Measurements from ENCODE around the gene RHBDL3. TPM values are rescaled to one million over a fixed set of nuclear protein-coding genes. Genes with fewer than 3 reads are reported as not detected.

Gene RHBDL3
- total and polyA plus RNA-seq, 10 of the 15 experiments (the other 5 are each of a cell fraction or from before 2014, with no cell fraction given), result 0.04 to 0.24 (median 0.04) TPM; not detected in 5

DNA sequence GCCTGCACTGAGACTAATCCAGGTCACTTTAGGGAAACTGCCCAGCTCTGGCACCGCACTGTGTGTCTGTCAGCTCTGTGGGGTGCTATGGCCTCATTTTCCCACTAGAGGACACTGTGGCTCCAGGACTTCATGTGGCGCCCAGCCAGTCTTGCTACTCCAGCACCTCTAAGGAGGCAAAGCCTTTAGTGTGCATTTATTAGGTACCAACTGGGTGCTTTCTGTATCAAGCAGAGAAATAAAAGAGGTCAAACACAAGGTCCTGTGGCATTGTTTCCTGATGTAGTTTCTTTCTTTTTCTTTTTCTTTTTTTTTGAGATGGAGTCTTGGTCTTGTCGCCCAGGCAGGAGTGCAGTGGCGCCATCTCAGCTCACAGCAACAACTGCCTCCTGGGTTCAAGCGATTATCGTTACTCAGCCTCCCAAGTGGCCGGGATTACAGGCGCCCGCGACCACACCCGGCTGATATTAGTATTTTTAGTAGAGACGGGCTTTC, 12.5 kb upstream of the RHBDL3 start:
- FAIRE-seq, result no peak
- DNase-seq (ENCODE audit: low read depth, low spot score), result no peak
- POLR2A ChIA-PET, result interaction anchor here (0.5 kb wide), 1 partner anchor 197 kb away, joined by 3 read pairs; no protein-coding TSS in a partner anchor
- TF ChIP-seq, protein P1, sequence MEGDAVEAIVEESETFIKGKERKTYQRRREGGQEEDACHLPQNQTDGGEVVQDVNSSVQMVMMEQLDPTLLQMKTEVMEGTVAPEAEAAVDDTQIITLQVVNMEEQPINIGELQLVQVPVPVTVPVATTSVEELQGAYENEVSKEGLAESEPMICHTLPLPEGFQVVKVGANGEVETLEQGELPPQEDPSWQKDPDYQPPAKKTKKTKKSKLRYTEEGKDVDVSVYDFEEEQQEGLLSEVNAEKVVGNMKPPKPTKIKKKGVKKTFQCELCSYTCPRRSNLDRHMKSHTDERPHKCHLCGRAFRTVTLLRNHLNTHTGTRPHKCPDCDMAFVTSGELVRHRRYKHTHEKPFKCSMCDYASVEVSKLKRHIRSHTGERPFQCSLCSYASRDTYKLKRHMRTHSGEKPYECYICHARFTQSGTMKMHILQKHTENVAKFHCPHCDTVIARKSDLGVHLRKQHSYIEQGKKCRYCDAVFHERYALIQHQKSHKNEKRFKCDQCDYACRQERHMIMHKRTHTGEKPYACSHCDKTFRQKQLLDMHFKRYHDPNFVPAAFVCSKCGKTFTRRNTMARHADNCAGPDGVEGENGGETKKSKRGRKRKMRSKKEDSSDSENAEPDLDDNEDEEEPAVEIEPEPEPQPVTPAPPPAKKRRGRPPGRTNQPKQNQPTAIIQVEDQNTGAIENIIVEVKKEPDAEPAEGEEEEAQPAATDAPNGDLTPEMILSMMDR (IDR thresholded peaks at IDR 0.05 in 2 of 3, conservative IDR thresholded peaks at IDR 0.05 in 1 of 3; ENCODE audit: control insufficient read depth in 2 of 3, extremely low read depth in 1 of 3, insufficient read depth in 1 of 3, low read depth in 3 of 3, low read length in 3 of 3), result peak; percentile 98 to 99 (median 99); a peak in 5 of 6 replicates
- 0 out of 2 replicates have a peak, but pooled peaks have one; percentile 81 for TF ChIP-seq WRNIP1 (IDR thresholded peaks at IDR 0.05; ENCODE audit: borderline replicate concordance, low read depth, low read length)
- peak; percentile 97 for TF ChIP-seq SMC3 (IDR thresholded peaks at IDR 0.05; ENCODE audit: borderline replicate concordance, low read length)
- TF ChIP-seq, protein P2, sequence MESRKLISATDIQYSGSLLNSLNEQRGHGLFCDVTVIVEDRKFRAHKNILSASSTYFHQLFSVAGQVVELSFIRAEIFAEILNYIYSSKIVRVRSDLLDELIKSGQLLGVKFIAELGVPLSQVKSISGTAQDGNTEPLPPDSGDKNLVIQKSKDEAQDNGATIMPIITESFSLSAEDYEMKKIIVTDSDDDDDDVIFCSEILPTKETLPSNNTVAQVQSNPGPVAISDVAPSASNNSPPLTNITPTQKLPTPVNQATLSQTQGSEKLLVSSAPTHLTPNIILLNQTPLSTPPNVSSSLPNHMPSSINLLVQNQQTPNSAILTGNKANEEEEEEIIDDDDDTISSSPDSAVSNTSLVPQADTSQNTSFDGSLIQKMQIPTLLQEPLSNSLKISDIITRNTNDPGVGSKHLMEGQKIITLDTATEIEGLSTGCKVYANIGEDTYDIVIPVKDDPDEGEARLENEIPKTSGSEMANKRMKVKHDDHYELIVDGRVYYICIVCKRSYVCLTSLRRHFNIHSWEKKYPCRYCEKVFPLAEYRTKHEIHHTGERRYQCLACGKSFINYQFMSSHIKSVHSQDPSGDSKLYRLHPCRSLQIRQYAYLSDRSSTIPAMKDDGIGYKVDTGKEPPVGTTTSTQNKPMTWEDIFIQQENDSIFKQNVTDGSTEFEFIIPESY (IDR thresholded peaks at IDR 0.05), result 0 out of 2 replicates have a peak, but pooled peaks have one; percentile 14
- no peak for TF ChIP-seq ESRRA (IDR thresholded peaks at IDR 0.05; ENCODE audit: low read length)
- 0 out of 2 replicates have a peak, but pooled peaks have one; percentile 13 for TF ChIP-seq MEF2A (IDR thresholded peaks at IDR 0.05; ENCODE audit: insufficient read depth, low read depth, low read length)
- TF ChIP-seq, protein P3, sequence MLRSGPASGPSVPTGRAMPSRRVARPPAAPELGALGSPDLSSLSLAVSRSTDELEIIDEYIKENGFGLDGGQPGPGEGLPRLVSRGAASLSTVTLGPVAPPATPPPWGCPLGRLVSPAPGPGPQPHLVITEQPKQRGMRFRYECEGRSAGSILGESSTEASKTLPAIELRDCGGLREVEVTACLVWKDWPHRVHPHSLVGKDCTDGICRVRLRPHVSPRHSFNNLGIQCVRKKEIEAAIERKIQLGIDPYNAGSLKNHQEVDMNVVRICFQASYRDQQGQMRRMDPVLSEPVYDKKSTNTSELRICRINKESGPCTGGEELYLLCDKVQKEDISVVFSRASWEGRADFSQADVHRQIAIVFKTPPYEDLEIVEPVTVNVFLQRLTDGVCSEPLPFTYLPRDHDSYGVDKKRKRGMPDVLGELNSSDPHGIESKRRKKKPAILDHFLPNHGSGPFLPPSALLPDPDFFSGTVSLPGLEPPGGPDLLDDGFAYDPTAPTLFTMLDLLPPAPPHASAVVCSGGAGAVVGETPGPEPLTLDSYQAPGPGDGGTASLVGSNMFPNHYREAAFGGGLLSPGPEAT (IDR thresholded peaks at IDR 0.05; ENCODE audit: low read depth), result no peak
- peak; percentile 93 for TF ChIP-seq RAD21 (IDR thresholded peaks at IDR 0.05; ENCODE audit: insufficient read depth, low read depth, low read length)
- TF ChIP-seq TARDBP (IDR thresholded peaks at IDR 0.05; ENCODE audit: borderline replicate concordance), result no peak
- TF ChIP-seq TBL1XR1 (IDR thresholded peaks at IDR 0.05; ENCODE audit: low read depth, low read length), result 0 out of 2 replicates have a peak, but pooled peaks have one; percentile 24
- TF ChIP-seq CBFB (IDR thresholded peaks at IDR 0.05; ENCODE audit: low read depth), result no peak
- peak in 1 of 2 experiments; percentile 41; a peak in 1 of 4 replicates for TF ChIP-seq BHLHE40 (IDR thresholded peaks at IDR 0.05; ENCODE audit: borderline replicate concordance in 1 of 2, low read depth in 2 of 2, low read length in 1 of 2)
- TF ChIP-seq NBN (IDR thresholded peaks at IDR 0.05), result 0 out of 2 replicates have a peak, but pooled peaks have one; percentile 26
- TF ChIP-seq YY1 (IDR thresholded peaks at IDR 0.05; ENCODE audit: low read depth, low read length), result peak; percentile 76
- TF ChIP-seq POU2F2 (IDR thresholded peaks at IDR 0.05; ENCODE audit: borderline replicate concordance, low read depth, low read length), result peak; percentile 37; the same call in 1 of the 3 replicates
- TF ChIP-seq, protein P4, sequence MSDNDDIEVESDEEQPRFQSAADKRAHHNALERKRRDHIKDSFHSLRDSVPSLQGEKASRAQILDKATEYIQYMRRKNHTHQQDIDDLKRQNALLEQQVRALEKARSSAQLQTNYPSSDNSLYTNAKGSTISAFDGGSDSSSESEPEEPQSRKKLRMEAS (IDR thresholded peaks at IDR 0.05; ENCODE audit: low read depth, low read length), result no peak
- TF ChIP-seq BACH1 (IDR thresholded peaks at IDR 0.05; ENCODE audit: borderline replicate concordance), result no peak
- TF ChIP-seq CBX3 (IDR thresholded peaks at IDR 0.05; ENCODE audit: borderline replicate concordance, low read depth), result no peak

More for the DNA sequence above, 12.5 kb upstream of the RHBDL3 start:
- no peak overlapping the region for H3K4me3 ChIP-seq
- SMC1A ChIA-PET (ENCODE audit: uncharacterized antibody, unreplicated experiment), result interaction anchor here (0.6 to 1.3 kb wide), 8 partner anchors 58 to 230 kb away, joined by 3 to 22 read pairs (median 3); partner anchors contain the start of gene PSMD11
- peaks cover 0 to 2% of the 10 kb centered on the region in 2 experiments; a peak in 1 of 4 replicates for H3K27me3 ChIP-seq (replicated peaks in 1 of 2; ENCODE audit: control insufficient read depth in 2 of 2, insufficient read depth in 2 of 2, low read length in 1 of 2)
- H3K9me3 ChIP-seq (replicated peaks; ENCODE audit: control insufficient read depth, insufficient read depth, low read length), result no peaks in the 10 kb centered on the region
- WGBS (ENCODE audit: insufficient coverage, insufficient replicate concordance, low lambda C conversion rate, missing lambda C conversion rate), result 18% methylated on average over 12 of the region's 12 CpGs
- RAD21 ChIA-PET (ENCODE audit: unreplicated experiment), result interaction anchor here (0.6 to 4.7 kb wide), 7 partner anchors 10 to 341 kb away, joined by 3 to 53 read pairs (median 3); no protein-coding TSS in a partner anchor
- no peaks in the 10 kb centered on the region for H4K20me1 ChIP-seq (ENCODE audit: control insufficient read depth, insufficient read depth)
- H3K9ac ChIP-seq (ENCODE audit: control insufficient read depth, insufficient read depth, low read length), result no peak overlapping the region
- H2AFZ ChIP-seq (ENCODE audit: control insufficient read depth, low read depth, low read length), result no peak overlapping the region
- no peaks in the 10 kb centered on the region for H3K36me3 ChIP-seq (ENCODE audit: control insufficient read depth in 2 of 2, insufficient read depth in 2 of 2, low read length in 1 of 2)
- peak; percentile 99 for ATAC-seq
- in situ Hi-C loops (cut with MboI), result no loop called here
- H3K4me1 ChIP-seq (ENCODE audit: control insufficient read depth, insufficient read depth, low read length), result no peaks in the 10 kb centered on the region; the same call in 1 of the 2 replicates
- H3K27ac ChIP-seq (ENCODE audit: control insufficient read depth, insufficient read depth), result no peak overlapping the region
- H3K4me2 ChIP-seq (ENCODE audit: control insufficient read depth, insufficient read depth), result no peak overlapping the region
- CTCF ChIA-PET, result interaction anchor here (0.5 to 8.0 kb wide), 24 partner anchors 9 to 710 kb away, joined by 3 to 132 read pairs (median 4); partner anchors contain the start of genes C17orf75 and PSMD11
- no TSS peak for BruUV-seq (replicated peaks)
- H3K79me2 ChIP-seq (ENCODE audit: control insufficient read depth, insufficient read depth, low read length), result no peaks in the 10 kb centered on the region
- intact Hi-C loops (cut with micrococcal nuclease; ENCODE audit: unreplicated experiment), result loop anchor here (1.0 to 2.0 kb wide), 2 partner anchors 66 to 192 kb away; partner anchors contain the start of gene PSMD11
